Cardiac fibroblast (primary cell): Measurements from ENCODE around the gene NPTXR.

ENCODE experiments used
- DNase-seq, 2 donors: peaks; one replicate each; pipeline versions ENCODE4 v3.0.0 to v3.0.0-alpha.2; 2010; ENCODE audit warnings: low read depth in 2 of 2
- H3K4me3 ChIP-seq, 2 donors: replicated peaks in 1 of 2; 1 replicate in 1 of 2; 2 replicates in 1 of 2; pipeline ENCODE4 v1.5.1; 2011; ENCODE audit warnings: low read depth in 2 of 2, low read length in 2 of 2, mild to moderate bottlenecking in 2 of 2, moderate library complexity in 1 of 2
- TF ChIP-seq, protein P1 (sequence below): IDR thresholded peaks from one replicate; pipeline ENCODE4 v1.5.1; 2011; ENCODE audit warnings: low read depth, mild to moderate bottlenecking, low read length, inconsistent platforms

NPTXR gene

GRCh38 chr22:38827510-38827909 lies 16.3 kb downstream of the NPTXR start:
- DNase-seq, result no peak
- TF ChIP-seq, protein P1, sequence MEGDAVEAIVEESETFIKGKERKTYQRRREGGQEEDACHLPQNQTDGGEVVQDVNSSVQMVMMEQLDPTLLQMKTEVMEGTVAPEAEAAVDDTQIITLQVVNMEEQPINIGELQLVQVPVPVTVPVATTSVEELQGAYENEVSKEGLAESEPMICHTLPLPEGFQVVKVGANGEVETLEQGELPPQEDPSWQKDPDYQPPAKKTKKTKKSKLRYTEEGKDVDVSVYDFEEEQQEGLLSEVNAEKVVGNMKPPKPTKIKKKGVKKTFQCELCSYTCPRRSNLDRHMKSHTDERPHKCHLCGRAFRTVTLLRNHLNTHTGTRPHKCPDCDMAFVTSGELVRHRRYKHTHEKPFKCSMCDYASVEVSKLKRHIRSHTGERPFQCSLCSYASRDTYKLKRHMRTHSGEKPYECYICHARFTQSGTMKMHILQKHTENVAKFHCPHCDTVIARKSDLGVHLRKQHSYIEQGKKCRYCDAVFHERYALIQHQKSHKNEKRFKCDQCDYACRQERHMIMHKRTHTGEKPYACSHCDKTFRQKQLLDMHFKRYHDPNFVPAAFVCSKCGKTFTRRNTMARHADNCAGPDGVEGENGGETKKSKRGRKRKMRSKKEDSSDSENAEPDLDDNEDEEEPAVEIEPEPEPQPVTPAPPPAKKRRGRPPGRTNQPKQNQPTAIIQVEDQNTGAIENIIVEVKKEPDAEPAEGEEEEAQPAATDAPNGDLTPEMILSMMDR, result no peak
- no peak overlapping the region for H3K4me3 ChIP-seq

DNA sequence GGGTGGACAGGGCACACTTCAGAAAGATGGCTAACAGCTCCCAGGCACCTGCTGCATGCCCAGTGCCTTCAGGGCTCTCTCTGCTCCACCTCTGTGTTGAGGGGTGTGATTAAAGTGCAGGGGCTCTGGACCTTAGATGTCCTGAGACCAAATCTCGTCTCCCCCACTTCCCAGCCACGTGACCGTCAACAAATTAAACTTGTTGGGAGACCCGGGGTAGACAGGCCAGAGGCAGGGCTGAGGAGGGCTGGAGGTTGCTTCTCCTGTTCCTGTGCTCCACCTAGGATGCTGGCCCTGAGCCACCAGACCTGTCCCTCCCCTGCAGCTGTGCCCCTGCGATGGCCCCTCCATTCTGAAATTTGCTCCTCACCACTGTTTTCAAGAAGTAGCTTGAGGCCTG lies 17.0 kb downstream of the NPTXR start:
- no peak for DNase-seq
- H3K4me3 ChIP-seq, result no peak overlapping the region
- TF ChIP-seq, protein P1, result no peak

GRCh38 chr22:38826386-38826785 lies 17.4 kb downstream of the NPTXR start:
- no peak overlapping the region for H3K4me3 ChIP-seq

GRCh38 chr22:38824585-38824984 lies 19.2 kb downstream of the NPTXR start:
- TF ChIP-seq, protein P1, result peak; percentile 78
- H3K4me3 ChIP-seq, result no peak overlapping the region
- DNase-seq, result peak; percentile 79 to 80

More at GRCh38 chr22:38826386-38826785, 17.4 kb downstream of the NPTXR start:
- TF ChIP-seq, protein P1, result no peak
- no peak for DNase-seq

- DNase-seq, result no peak
- H3K4me3 ChIP-seq, result no peak overlapping the region
- TF ChIP-seq, protein P1, result no peak
Observed at GRCh38 chr22:38823637-38824036, 20.2 kb downstream of the NPTXR start.

DNA sequence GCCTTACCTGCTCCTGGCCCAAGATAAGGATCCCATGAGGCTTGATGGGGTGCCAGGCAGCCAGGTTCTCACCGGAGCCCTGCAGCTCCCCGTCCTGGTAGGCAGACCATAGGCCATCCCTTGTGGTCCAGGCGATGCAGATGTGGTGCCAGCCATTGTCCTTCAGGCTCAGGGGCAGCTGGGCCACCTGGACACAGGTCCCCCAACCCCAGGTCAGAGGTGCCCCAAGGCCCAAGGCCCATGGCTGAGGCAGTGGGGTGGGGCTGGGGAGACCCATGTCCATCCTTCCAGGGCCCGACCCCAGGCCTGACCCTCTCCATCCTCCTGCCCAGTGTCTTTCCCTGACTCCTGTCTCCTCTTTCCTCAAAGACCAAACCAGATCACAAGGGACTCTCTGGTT lies 20.8 kb downstream of the NPTXR start:
- no peak overlapping the region for H3K4me3 ChIP-seq
- no peak for DNase-seq
- TF ChIP-seq, protein P1, result no peak

GRCh38 chr22:38820020-38820419 lies 23.8 kb downstream of the NPTXR start:
- DNase-seq, result no peak
- H3K4me3 ChIP-seq, result no peak overlapping the region
- TF ChIP-seq, protein P1, result no peak
